ENCODE data around the gene APOBR.

DNA sequence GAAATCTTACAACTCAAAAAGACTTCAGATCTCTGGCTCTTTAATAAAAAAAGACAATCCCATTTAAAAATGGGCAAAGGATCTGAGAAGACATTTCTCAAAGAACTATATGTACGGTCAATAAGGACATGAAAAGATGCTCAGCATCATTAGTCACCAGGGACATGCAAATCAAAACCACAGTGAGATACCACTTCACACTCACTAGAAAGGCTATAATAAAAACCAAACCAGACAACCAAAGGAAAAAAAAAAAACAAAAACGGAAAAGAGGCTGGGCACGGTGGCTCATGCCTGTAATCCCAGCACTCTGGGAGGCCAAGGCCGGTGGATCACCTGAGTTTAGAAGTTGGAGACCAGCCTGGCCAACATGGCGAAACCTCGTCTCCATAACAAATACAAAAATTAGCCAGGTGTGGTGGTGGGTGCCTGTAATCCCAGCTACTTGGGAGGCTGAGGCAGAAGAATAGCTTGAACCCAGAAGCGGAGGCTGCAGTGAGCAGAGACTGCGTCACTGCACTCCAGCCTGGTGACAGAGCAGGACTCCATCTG lies 20.7 kb upstream of the APOBR start:
- TF ChIP-seq, protein P1, sequence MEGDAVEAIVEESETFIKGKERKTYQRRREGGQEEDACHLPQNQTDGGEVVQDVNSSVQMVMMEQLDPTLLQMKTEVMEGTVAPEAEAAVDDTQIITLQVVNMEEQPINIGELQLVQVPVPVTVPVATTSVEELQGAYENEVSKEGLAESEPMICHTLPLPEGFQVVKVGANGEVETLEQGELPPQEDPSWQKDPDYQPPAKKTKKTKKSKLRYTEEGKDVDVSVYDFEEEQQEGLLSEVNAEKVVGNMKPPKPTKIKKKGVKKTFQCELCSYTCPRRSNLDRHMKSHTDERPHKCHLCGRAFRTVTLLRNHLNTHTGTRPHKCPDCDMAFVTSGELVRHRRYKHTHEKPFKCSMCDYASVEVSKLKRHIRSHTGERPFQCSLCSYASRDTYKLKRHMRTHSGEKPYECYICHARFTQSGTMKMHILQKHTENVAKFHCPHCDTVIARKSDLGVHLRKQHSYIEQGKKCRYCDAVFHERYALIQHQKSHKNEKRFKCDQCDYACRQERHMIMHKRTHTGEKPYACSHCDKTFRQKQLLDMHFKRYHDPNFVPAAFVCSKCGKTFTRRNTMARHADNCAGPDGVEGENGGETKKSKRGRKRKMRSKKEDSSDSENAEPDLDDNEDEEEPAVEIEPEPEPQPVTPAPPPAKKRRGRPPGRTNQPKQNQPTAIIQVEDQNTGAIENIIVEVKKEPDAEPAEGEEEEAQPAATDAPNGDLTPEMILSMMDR (IDR thresholded peaks at IDR 0.05): no peak
- no peak for TF ChIP-seq POLR2A (IDR thresholded peaks at IDR 0.05)

All from esophagus squamous epithelium (tissue), 4 donors.